Spleen (tissue), 13 donors: ENCODE results near the gene SUN2. TPM values are rescaled to one million over a fixed set of nuclear protein-coding genes. Genes with fewer than 3 reads are reported as not detected.
"Not testable (repeated sequence)": the region's sequence is repeated elsewhere in the genome, so short reads cannot be mapped to it uniquely, and the experiment has no call there.

Experiments
- DNase-seq: peaks from one replicate; pipeline ENCODE4 v3.0.0-alpha.2; 2020
- H3K27ac ChIP-seq, 8 donors: fragments of 200-600 bp; sonication (generic) in 7 of 8; 1 replicate in 4 of 8; 2 replicates in 4 of 8; pipeline versions ENCODE4 v1.5.0 to v1.8.0; 2016 to 2021; ENCODE audit warnings: inconsistent platforms in 4 of 8, mild to moderate bottlenecking in 4 of 8, moderate library complexity in 1 of 8
- H3K27me3 ChIP-seq, 7 donors: fragments of 200-600 bp; sonication (generic) in 6 of 7; replicated peaks in 1 of 7; 1 replicate in 4 of 7; 2 replicates in 3 of 7; pipeline versions ENCODE4 v1.5.0 to v1.8.0; 2016 to 2021; ENCODE audit warnings: inconsistent platforms in 3 of 7, mild to moderate bottlenecking in 1 of 7
- H3K36me3 ChIP-seq, 6 donors: fragments of 200-600 bp; sonication (generic) in 5 of 6; 1 replicate in 4 of 6; 2 replicates in 2 of 6; pipeline versions ENCODE4 v1.5.0 to v1.8.0; 2016 to 2021; ENCODE audit warnings: inconsistent platforms in 2 of 6
- H3K4me1 ChIP-seq, 6 donors: fragments of 200-600 bp; sonication (generic) in 5 of 6; 1 replicate in 3 of 6; 2 replicates in 3 of 6; pipeline versions ENCODE4 v1.5.0 to v1.8.0; 2016 to 2021; ENCODE audit warnings: inconsistent platforms in 3 of 6
- H3K4me3 ChIP-seq, 8 donors: fragments of 200-600 bp; sonication (generic) in 7 of 8; 1 replicate in 4 of 8; 2 replicates in 4 of 8; pipeline versions ENCODE4 v1.5.0 to v1.8.0; 2016 to 2021; ENCODE audit warnings: inconsistent platforms in 4 of 8, mild to moderate bottlenecking in 4 of 8, moderate library complexity in 2 of 8
- H3K9me3 ChIP-seq, 8 donors: fragments of 200-600 bp; sonication (generic) in 7 of 8; 1 replicate in 4 of 8; 2 replicates in 4 of 8; pipeline versions ENCODE4 v1.5.0 to v1.8.0; 2016 to 2021; ENCODE audit warnings: inconsistent platforms in 4 of 8
- CTCF ChIP-seq, 11 experiments: fragments of 200-600 bp in 7 of 11; fragments of 450-650 bp in 4 of 11; sonication (generic) in 4 of 11; IDR thresholded peaks in 8 of 11; conservative IDR thresholded peaks in 3 of 11; 1 replicate in 7 of 11; 2 replicates in 4 of 11; pipeline versions ENCODE4 v1.4.0 to v1.8.0; 2016 to 2021; ENCODE audit warnings: antibody characterized with exemption in 11 of 11, inconsistent platforms in 4 of 11, mild to moderate bottlenecking in 1 of 11
- POLR2A ChIP-seq, 3 donors: fragments of 450-650 bp; IDR thresholded peaks; one replicate each; pipeline ENCODE4 v1.5.1; 2017; ENCODE audit warnings: antibody characterized with exemption in 3 of 3, mild to moderate bottlenecking in 1 of 3
- POLR2AphosphoS5 ChIP-seq, 3 donors: sonication (generic); formaldehyde crosslinking; IDR thresholded peaks; one replicate each; pipeline ENCODE4 v1.5.1; 2017; ENCODE audit warnings: antibody characterized with exemption in 3 of 3
- WGBS, 5 donors: extraction: QIAGEN DNeasy Blood & Tissue Kit in 3 of 5; methylation state at CpG; one replicate each; pipeline versions ENCODE4 v1.1.5 to v1.1.7; 2013 to 2018; 5-methylcytosine and 5-hydroxymethylcytosine counted together
- intact Hi-C: fragments of 100-400 bp; cut with DNase I; formaldehyde crosslinking; loops from one replicate; pipeline ENCODE4 v1.15.0; 2023; ENCODE audit warnings: low total_unique reads
- long read RNA-seq, 2 donors: transcript quantifications; one replicate each; lab custom pipeline, GENCODE V29; 2026
- polyA plus RNA-seq, 3 donors: library from polyadenylated mRNA; stranded (reverse); fragments of 200-250 nt; gene quantifications; one replicate each; pipeline ENCODE4 v1.2.1, GENCODE V29; 2013
- total RNA-seq, 7 donors: library from RNA; depleted of rRNA in 3 of 7; stranded (reverse); fragments of >200 nt in 3 of 7; fragmentation: NEBNext Ultra II Directional in 4 of 7; extraction: Animal tissue kit (Norgen Biotek cat#: 25700) in 4 of 7; gene quantifications; one replicate each; pipeline versions ENCODE4 v1.1.0 to v1.2.1, GENCODE V29; 2016 to 2021
- donor health status: healthy with polysubstance abuse.
- donor health status: DM: no; HTN: no; CAD: no; lungs with moderate emphysema.
- donor health status: DM: no; HTN: no; CAD: no.
- donor health status: Bipolar disorder and iron deficiency.
- donor health status: healthy.
- donor health status: DM: no; HTN: no; CAD: no.
- donor health status: DM: yes; HTN: yes; CAD: no.

SUN2 gene, protein sequence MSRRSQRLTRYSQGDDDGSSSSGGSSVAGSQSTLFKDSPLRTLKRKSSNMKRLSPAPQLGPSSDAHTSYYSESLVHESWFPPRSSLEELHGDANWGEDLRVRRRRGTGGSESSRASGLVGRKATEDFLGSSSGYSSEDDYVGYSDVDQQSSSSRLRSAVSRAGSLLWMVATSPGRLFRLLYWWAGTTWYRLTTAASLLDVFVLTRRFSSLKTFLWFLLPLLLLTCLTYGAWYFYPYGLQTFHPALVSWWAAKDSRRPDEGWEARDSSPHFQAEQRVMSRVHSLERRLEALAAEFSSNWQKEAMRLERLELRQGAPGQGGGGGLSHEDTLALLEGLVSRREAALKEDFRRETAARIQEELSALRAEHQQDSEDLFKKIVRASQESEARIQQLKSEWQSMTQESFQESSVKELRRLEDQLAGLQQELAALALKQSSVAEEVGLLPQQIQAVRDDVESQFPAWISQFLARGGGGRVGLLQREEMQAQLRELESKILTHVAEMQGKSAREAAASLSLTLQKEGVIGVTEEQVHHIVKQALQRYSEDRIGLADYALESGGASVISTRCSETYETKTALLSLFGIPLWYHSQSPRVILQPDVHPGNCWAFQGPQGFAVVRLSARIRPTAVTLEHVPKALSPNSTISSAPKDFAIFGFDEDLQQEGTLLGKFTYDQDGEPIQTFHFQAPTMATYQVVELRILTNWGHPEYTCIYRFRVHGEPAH
- total RNA-seq: 100 to 1,000 TPM; 204 to 455 (median 220) TPM
- 10 to 100 TPM; 35.4 to 86.5 (median 38.9) TPM for polyA plus RNA-seq
- long read RNA-seq, donor 1: 0 reads
- long read RNA-seq, donor 2, partial matches to known transcripts: 0 of 5 reads
- long read RNA-seq, donor 2, other reads (novel, unspliced or antisense): 5 of 5 reads

- Histone ChIP-seq H3K27ac (peak within 1 kb of the TSS; percentile 90 to 100 (median 97)), H3K27me3 (no peaks in the 10 kb centered on the region), H3K4me3 (peak within 1 kb of the TSS; percentile 63 to 97 (median 84)), H3K4me1 (peaks cover 45 to 89% (median 74%) of the 10 kb centered on the region in 6 donors), H3K9me3 (no peaks in the 10 kb centered on the region), H3K36me3 (peaks cover 0 to 27% (median 15%) of the 10 kb centered on the region in 6 donors)
- TF ChIP-seq POLR2AphosphoS5 (IDR thresholded peaks at IDR 0.05) (peak; percentile 82 to 94 (median 89)), POLR2A (IDR thresholded peaks at IDR 0.05) (peak in 2 of 3 donors; percentile 61 to 75), CTCF (IDR thresholded peaks at IDR 0.05 in 8 of 11, conservative IDR thresholded peaks at IDR 0.05 in 3 of 11) (peak in 1 of 11 experiments; percentile 22)
- 0 to 2% (median 1%) methylated on average over 15 to 68 of the region's 68 CpGs for WGBS, 5 donors
- peak; percentile 98 for DNase-seq
- intact Hi-C loops: no loop called here
Measured at GRCh38 chr22:38755911-38756532, at the start of gene SUN2. Gene SUN2 (minus strand): TSS chr22:38755998. CDS start chr22:38752628, 3,370 bp downstream.

DNA sequence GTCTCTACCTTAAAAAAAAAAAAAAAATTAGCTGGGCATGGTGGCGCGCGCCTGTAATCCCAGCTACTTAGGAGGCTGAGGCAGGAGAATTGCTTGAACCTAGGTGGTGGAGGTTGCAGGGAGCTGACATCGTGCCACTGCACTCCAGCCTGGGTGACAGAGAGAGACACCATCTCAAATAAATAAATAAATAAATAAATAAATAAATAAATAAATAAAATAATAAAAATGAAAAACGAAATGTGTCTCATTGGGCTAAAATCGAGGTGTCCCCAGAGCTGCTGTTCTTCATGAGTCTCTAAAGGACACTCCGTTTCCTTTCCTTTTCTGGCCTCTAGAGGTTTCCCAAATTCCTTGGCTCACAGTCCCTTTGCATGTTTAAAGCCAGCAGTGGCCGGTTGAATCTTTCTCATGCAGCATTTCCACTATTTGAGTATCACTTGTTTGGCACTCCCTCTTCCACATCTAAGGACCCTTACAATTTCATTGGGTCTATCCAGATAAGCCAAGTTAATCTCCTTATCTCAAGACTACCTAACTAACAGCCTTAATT is 49.3 kb upstream of the SUN2 start:
- WGBS, 5 donors: 79 to 82% (median 81%) methylated on average over 8 of the region's 8 CpGs
- H3K27ac ChIP-seq, H3K36me3 ChIP-seq, intact Hi-C loops, H3K4me3 ChIP-seq, DNase-seq, H3K4me1 ChIP-seq, H3K9me3 ChIP-seq: not testable (repeated sequence)
- peaks cover 0 to 22% (median 0%) of the 10 kb centered on the region in 7 donors for H3K27me3 ChIP-seq

DNA sequence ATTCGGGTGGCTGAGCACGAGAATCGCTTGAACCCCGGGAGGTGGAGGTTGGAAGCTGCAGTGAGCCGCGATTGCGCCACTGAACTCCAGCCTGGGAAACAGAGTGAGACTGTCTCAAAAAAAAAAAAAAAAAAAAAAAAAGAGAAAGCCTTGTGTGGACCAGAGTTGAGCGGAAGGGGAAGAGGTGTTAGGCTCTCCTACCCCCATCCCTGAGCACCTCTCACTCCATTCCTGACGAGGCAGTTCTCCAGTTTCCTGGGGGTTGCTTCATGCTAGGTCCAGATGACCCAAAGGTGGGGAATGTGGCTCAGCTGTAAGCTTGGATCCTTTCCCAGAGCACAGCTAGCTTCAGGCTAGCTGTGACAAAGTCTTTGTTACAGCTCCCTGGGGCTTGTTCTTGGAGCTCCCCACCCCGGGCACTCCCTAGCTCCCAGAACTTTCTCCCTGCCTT is 46.9 kb upstream of the SUN2 start:
- no peak overlapping the region for H3K27ac ChIP-seq
- WGBS, 5 donors: 35 to 50% (median 40%) methylated on average over 10 of the region's 10 CpGs
- H3K4me3 ChIP-seq: no peak overlapping the region
- H3K27me3 ChIP-seq: peaks cover 0 to 34% (median 3%) of the 10 kb centered on the region in 7 donors
- no peaks in the 10 kb centered on the region for H3K36me3 ChIP-seq
- intact Hi-C loops: no loop called here
- H3K4me1 ChIP-seq: no peaks in the 10 kb centered on the region
- peaks cover 0 to 9% (median 4%) of the 10 kb centered on the region in 8 donors for H3K9me3 ChIP-seq
- DNase-seq: no peak
- TF ChIP-seq POLR2A (IDR thresholded peaks at IDR 0.05) (no peak), POLR2AphosphoS5 (IDR thresholded peaks at IDR 0.05) (no peak)

DNA sequence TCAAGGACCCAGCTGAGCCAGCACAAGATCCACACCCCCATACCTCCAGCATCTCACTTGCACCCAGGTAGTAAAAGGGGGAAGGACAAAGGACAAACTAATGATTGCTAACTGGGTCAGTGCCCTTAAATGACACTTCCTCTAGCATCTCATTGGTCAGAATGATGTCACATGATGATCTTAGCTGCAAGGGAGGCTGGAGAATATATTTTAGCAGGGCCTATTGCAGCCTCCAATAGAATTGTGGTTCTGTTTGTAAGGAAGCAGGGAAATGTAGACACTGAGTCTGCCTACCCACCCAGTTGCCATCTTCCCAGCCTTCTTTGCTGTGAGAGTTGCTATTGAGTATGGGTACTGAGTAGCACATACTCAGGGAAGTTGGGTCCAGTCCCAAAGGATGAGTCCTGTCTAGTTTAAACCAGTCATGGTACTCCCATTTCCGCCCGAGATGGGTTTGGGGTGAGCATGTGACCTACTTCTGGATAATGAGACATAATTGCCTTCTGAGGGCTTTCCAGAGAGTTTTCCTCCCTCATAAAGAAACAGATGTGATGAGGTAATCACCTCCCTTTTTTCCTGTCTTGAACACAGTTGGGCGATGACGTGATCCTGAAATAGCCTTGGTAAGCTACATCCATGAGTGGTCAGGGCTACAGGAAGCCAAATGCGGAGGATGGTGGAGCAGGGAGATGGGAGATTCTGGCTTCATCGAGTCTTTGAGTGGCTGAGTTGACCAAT is 43.6 kb upstream of the SUN2 start:
- TF ChIP-seq POLR2AphosphoS5 (IDR thresholded peaks at IDR 0.05) (no peak), POLR2A (IDR thresholded peaks at IDR 0.05) (no peak), CTCF (IDR thresholded peaks at IDR 0.05 in 8 of 11, conservative IDR thresholded peaks at IDR 0.05 in 3 of 11) (no peak)
- no peak for DNase-seq
- peaks cover 0 to 9% (median 4%) of the 10 kb centered on the region in 8 donors for H3K9me3 ChIP-seq
- peaks cover 0 to 45% (median 5%) of the 10 kb centered on the region in 7 donors for H3K27me3 ChIP-seq
- H3K4me3 ChIP-seq: no peak overlapping the region
- 68 to 87% (median 74%) methylated on average over 6 of the region's 6 CpGs for WGBS, 5 donors
- H3K36me3 ChIP-seq: no peaks in the 10 kb centered on the region
- no peak overlapping the region for H3K27ac ChIP-seq
- H3K4me1 ChIP-seq: peaks cover 0 to 4% (median 2%) of the 10 kb centered on the region in 6 donors
- intact Hi-C loops: no loop called here
